Ammon's horn (tissue), 1 donor: ENCODE results near the gene ISG20L2.

Source experiments
- DNase-seq: peaks from one replicate; pipeline ENCODE4 v3.0.0-alpha.2; 2016; ENCODE audit warnings: low spot score

ISG20L2 gene

DNA sequence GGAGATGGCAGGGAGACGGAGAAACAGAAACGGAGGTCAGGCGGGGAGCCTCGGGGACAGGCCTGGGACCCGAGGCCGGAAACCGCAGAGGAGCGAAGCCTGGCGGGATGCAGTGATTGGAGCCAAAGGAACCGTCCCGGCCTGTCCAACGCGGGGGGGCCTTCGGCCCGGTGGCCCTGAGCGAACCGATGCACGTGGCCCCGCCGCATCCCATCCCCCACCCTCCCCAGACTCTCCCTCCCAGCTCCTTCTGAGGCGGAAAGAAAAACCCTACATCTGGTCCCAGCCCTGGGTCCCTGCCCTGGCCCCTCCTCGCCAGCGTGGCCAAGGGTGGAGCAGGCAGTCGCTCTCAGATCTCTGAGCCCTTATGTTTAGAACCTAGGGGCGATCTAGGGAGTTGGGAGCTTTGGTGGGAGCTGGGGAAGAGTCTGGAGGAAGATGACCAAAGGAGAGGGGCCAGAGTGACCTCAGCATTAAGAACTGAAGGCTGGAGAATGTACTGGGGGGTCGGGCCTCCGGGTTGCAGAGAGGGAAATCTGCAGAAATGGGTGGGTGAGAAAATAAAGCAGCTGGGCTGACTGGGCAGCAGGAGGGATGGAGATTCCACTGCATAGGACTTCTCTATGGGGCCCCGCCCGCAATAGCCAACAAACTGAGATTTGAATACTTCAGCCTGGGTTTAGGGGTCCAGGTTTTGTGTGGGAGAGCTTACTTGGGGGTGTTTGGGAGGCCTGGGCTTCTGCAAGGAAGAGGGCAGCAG lies 21.7 kb downstream of the ISG20L2 start:
- DNase-seq, result no peak

DNA sequence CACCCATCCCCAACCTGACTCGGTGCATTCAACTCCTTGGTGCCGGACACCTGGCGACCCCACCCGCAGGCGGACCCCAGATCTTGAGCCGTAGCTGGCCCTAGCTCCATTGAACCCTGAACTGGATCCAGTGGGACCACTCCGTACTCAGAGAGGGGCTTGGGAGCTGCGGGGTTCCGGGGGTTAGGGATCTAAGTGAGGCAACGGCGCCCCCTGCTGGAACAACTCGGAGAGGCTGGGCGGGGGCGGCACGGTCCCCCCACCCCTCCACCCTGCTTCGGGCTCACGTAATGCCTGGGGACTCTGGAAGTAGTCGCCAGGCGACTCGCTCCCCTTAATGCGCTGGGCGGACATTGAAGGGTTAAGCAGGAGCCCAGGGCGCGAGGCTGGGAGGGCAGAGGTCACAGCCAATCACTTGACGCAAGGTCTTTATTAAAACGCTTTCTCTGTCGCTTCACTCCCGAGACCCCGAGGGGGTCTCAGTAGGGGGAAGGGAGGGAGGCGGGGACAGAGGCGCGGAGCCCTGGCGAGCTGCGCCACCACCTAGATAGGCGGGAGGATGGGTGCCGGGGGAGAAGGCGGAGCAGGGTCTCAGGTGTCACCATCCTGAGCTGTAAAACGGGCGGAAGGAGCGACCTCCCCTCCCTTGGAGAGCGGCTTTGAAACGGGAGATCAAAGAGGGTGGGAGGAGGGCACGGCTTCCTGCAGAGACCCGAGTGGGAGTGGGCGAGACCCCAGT lies 22.5 kb downstream of the ISG20L2 start:
- peak; percentile 35 for DNase-seq

DNA sequence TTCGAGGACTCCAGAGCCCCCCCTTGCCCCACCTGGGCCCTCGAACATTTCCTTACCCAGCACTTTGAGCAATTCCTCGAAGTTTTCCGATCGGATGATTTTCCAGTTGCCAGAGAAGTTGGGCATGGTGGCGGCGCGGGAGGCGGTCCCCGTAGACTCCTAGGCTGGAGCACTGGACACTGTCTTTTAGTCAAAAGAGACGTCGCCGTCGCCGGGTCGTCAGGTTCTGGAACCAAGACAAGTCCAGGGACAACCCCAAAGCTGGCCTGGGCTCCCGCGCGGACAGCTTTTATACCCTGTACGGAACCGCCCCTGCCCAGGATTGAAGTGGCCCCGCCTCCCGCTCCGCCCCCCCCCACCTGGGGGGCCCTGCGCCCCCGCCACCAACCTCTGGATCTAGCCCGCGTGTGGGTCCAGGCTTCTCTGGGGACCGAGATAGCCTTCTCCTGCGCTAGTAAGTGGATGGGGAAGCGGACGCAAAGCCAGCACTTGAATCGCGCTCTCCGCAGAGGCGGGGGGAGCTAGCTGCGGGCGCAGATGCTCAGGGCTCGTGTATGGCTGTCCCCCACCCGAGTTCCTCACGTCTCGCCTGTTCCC lies 23.1 kb downstream of the ISG20L2 start, which contains the start of gene CRABP2:
Gene CRABP2 (minus strand): TSS at position 263 of the 597 bp plus-strand sequence. CDS start 137 bp downstream, at position 126.
- no peak for DNase-seq

DNA sequence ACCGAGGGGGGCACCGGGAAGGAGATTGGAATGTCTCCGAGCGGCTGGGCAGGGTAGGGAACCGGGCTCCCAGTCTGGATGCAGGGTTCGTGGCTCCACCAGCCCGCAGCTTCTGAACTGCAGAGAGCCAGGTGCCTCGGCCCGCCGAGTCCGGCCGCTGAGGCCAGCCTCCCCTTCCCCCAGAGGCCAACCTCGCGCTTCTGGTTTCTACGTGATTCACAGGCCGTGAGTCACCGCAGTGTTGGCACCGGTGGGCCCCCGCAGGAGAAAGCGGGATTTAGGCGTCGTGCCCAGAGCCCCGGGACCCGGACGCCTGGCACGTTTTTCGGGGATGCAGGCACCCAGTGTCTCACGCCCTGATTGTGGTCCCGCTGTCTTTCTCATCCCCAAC lies 23.6 kb downstream of the ISG20L2 start:
- DNase-seq, result no peak

DNA sequence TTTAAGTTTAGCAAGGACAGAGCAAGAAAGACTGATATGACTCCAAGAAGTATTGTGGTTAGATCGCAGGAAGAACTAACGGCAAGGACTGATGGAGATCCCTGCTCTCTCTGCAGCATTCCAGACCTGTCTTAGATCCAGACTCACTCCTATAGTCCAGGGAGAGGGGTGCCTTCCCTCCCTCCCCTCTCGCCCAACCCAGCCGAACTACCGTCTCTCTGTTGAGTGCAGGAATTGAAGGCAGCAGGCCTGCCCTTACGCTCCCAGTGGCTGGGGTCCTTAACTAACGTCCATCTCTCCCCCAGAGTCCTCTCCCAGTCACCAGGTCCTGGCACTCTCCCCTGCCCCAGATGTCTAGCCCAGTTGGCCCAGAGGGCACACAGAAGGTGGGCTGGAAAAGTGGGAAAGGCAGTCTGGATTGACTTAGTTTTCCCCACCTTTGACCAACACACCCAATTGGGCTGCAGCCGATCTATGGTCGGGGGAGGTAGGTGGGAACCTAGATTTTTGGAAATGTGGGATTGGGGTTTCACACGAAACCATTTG lies 24.3 kb downstream of the ISG20L2 start:
- DNase-seq, result no peak

DNA sequence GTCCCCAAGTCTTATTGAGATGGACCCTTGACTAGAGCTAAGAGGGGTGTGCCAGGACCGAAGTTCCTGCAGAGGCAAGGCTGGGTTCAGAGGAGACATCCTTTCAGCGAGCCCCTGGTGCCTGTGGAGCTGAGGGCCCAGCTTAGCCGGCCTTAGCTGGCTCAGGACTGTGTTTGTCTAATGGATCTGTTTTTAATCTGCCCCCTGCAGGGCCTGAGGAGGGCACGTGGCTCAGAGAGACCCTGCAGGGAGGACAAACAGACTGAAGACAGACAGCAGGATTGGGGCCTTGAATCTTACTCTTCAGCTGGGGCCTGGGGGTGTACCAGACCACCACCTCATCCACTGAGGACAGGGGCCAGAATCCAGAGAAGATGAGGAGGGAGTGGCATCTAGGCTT lies 24.8 kb downstream of the ISG20L2 start:
- DNase-seq, result no peak

DNA sequence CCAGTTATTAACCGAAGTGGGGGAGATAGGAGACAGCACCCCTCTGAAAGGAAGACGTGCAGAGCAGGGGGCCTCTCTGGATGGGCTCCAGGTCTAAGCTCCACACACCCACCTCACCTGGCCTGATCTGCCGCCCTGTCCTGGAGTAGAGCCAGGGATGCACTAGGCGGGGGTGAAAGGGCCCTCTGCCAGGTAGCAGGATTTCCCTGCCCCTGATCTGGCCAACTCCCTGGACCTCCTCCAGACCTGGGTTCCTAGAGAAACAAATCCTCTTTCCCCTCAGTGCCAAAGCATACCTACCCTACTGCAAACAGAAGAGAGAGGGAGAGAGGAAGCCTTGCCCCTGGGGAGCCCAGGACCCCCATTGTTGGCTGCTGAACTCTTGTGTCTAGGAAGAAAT lies 25.2 kb downstream of the ISG20L2 start:
- no peak for DNase-seq

DNA sequence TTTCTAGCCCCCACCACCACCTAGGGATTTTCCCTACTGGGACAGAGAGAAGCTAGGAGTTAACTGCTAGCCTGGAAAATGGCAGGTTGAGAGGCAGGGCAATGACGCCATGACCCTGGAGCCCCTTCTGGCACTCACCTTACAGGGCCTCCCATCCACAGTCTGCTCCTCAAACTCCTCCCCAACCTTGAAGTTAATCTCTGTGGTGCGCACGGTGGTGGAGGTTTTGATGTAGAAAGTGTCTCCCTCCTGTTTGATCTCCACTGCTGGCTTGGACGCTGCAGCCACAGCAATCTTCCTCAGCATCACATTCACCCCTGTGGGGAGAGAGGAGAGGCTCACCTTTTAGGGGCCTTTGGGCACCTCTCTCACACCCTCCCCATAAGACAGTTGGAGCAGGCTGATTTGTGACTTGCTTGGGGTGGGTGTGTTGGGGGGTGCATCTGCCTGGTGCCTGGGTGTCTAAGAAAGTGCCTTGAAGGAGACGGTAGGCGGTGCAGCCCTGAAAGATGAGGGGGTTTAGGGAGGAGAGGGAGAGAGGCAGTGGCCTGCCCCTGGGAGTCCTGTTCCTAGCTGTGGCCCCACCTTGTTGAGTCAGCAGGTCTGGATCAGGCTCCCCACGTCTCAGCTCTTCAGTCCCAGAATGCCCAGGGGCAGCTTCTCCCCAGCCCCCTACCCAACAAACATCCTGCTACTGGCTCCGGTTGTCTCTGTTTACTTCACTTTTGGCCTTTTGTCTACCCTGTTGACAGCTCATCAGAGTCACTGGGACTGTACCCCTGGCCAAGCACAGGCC lies 27.6 kb downstream of the ISG20L2 start:
- no peak for DNase-seq

DNA sequence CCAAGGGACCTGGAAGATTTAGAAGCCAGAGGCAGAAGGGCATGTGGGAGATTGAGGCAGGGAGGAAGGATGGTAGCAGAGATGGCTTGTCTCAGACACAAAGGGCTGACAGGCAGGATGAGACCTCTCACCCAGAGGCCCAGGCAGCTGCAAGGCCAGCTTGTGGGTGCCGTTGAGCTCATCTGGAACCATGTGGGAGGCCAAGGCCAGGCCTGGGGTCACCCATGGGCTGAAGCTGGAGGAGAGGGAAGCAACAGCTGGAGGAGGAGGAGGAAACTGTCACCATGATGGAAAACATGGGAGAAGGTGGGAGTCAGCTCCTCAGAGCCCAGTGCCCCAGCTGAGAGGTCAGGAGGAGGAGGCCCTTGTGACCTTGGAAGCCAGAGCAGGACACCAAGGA lies 29.6 kb downstream of the ISG20L2 start:
- no peak for DNase-seq

DNA sequence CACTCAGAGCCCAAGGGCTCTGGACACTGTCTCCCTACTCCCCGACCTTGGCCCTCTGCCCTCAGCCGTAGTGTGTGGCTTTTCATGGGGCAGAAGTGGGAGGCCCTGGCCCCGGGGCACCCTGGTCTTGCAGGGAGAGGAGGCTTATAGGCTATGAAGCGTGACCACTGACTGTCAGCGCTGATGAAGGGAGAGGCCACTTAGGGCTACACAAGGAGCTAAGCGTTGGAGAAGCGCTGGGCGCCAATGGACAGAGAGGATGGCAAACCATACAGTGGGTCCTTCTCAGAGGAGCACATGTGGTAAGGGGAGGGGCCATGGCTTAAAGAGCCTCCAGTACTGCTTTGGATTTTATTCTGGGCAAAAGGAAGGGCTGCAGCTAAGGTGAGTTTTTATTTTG lies 31.1 kb downstream of the ISG20L2 start:
- no peak for DNase-seq

DNA sequence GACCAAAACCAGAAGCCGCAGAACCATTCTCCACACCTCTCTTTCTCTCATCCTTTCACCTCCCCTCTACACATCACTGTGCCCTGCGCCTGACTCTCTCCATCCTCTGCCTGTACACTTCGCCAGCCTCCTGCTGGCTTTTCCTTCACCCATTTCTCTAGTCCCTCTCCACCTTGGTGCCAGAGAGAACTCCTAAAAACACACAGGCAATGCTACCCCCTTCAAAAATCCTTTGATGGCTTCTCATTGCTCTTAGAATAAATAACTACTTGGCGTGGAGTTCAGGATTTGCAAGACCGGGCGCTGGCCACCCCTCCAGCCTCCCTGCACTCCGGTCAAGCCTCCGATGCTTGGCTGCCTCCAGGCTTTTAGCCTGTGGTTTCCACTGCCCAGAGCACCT lies 31.8 kb downstream of the ISG20L2 start:
- DNase-seq, result no peak

DNA sequence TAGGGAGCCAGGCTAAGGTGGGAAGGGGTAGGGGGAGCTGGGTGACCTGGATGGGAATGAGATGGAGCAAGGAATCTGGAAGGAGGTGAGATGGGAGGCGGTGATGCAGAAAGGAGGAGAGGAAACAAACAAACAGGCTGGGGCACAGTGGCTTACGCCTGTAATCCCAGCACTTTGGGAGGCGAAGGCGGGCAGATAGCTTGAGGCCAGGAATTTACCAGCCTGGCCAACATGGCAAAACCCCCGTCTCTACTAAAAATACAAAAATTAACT lies 33.9 kb downstream of the ISG20L2 start:
- DNase-seq, result no peak

DNA sequence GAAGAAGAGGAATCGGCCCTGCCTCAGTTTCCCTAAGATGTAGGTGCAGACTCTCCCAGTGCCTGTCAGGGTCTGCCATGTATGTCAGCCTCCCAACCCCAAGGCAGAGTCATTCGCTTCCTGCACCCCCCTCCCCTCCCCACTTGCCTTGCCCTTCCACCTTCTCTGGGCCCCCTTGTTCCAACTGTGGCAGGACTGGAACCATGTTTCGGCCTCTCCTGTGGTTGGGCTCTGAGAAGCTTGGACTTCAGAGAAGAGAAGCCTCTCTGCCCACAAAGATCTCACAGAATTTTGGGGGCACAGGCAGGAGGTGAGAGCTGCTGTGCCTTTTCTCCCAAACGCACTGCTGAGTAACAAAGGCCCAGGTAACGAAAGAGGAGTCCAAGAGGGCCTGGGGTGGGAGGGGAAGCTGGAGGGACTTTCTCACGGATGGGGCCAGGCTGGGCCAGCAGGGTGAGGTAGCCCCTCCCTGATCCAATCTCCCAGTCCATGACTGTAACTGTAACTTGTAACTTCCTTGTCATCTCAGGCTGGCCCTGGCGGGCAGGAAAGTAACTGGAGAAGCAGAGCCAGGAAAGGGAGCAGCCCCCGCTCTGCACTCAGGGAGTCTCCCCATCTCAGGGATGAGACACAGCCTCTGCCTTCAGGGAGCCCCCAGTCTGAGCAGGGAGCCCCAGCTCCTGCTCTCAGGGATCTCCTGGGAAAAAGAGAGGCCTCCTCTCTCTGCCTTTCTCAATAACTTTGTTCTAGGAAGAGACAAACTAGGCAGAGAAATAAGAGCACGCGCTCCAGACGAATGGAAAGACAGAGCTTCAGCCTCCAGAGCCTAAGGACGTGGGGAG lies 34.5 kb downstream of the ISG20L2 start:
- DNase-seq, result no peak

DNA sequence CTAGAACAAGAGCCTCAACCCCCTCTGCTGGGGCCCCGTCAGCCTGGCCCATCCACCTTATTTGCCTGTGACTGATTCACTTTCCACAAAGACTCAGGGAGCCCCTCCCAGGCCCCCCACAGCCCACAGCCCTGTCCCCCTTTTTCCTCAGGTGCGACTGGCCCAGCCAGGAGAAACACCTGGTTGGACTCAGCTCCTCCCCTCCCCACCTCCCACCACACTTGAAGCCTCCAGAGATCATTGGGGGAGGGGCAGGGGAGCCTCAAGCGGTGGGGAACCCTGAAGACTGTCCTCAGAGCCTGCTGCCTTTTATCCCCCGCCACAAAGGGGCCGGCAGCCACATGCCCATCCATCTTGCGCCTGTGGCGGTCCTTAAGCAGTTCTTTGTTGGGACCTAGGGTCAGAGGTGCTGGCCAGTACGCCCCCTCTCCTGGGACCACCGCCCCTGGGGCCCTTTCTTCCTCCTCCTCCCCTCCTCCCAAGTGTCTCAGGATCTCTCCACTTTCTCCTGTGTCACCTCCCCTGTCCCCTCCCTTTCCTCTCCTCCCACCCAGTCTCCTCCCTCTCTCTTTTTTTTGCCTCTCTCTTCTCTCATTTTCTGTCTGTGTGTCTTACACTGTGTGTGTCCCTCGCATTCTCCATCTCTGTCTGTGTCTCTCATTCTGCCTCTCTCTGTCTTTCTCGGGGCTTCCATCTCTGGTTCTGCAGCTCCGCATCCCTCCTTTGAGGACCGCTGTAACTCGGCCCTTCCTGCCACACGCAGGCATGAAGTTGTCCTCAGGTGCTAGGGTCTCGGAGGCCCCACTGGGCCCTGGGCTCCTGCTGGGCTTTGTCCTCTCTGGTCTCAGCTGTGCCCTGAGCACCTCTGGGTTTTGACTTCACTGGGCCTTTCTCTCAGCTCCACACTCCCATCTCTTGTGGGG lies 35.4 kb downstream of the ISG20L2 start:
- no peak for DNase-seq

DNA sequence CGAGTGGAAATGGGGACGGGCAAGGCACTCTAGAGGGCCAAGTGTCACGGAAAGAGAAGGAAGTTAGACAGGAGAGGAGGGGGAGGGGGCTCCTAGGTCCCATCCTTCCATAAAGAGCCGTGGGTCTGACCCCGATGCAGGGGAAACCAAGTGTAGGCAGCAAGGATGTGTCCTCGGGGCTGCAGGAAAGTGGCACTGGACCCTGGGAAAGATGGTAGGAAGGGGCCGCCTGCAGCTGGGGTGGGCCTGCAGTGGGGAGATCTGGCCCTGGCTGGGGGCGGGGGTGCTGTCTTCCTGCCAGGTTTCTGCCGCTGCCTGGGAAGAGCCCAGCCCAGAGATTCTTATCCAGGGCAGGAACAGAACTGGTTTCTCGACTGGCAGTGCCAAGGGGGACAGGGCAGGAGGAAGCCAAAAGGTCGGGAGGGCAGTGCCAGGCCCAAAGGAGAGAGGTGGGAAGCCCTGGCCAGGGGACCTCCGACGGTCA lies 36.1 kb downstream of the ISG20L2 start:
- DNase-seq, result no peak

DNA sequence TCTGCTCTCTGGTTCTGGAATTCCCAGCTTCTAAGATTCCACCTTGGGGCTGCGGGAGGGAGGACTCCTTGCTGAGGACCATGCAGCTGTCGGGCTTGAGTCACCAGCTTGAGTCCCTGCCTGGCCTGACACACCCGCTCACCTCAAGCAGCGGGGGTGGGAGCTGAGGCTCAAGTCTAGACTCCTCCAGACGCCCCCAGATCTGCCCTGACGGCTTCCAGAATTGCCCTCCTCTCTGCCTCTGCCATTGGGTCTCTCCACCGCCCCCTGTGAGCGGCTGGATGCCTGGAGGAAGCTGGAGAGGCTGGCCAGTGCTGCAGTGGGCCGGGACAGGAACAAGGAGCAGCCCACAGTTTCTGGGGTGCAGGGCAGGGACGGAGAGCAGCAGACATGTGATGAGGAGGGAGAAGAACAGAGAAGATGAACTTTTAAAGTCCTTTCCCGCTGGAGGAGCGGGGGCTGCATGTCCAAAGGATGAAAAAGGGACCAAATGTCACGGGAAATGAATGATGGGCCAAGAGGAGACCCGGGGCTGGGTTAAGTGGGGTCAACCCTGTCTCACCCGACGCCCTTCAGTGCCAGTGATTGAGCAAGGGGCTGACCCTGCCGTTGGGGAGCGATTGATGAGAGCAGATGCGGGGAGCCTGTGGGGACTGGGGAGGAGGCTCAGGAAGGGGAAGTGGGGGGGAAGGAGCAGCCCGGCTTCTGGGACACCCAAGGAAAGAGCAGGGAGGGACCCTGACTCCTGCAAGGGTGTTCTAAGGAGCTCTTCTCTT lies 36.7 kb downstream of the ISG20L2 start:
- no peak for DNase-seq

DNA sequence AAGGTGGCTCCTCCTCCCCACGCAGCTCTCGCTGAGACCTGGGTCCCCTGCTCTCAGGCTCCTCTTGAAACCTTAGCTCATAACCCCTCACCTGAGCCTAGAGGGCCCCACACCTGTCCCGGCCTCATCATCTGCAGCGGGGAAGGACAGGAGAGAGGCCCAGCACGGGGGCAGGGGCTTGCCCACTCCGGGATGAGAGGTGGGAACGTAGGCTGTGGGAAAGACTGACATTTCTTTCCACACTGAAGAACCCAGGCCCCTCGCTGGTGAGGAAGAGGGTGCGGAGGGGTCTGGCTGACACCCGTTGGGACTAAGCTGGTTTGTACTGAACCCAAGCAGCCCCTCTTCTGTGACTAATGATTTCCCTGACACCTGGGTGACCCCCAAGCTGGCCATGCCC lies 37.4 kb downstream of the ISG20L2 start:
- DNase-seq, result no peak

DNA sequence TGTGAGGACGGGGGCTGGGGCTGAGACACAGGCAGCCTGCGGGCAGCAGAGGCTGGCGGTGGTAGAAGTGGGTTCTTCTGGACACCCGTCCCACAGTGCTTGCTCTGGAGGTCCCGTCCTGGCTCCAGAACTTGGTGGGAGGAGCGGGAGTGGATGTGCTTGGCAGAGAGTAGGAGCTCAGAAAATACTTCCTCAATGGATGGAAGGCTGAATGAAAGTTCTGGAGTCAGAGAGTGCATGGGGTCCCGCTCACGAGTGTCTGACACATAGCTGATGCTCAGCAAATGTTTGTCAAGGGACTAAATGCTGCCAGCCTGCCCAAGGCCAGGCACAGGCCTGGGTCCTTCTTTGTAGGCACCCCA lies 37.9 kb downstream of the ISG20L2 start:
- DNase-seq, result no peak

DNA sequence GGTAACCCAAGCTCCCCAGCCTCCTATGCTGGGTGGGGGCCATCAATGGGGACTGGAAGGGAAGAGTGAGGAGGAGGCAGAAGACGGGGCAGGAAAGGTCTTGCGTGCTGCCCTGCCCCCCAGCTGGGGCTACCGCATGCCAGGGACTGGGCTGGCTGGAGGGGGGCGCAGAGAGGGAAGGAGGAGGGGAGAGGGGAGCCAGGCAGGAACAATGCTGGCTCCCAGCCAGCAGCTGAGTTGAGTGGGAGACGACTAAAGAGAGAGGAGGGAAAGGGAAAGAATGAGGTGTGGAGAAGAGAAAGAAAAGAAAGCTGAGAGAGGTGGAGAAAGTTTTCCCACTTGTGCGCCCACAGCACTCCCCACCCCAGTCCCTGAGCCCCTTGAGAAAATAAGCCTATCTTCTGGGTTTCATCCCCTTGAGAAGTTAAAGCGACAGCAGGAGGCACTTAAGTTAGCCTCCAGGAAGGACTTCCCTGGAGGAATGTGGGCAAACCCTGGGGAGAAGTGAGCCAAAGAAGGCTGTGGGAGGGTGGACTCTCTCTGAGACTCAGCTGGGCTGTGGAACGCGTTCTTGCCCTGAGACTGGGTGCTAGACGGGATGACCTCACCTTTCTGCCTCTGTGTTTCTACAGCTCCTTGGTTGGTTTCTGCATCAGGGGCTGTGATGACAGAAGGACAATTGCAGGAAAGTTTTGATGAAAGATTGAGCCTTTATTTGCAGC lies 38.5 kb downstream of the ISG20L2 start:
- DNase-seq, result no peak
